Urinary bladder (tissue), 4 donors: Measurements from ENCODE around the gene BMP8B. TPM values are rescaled to one million over a fixed set of nuclear protein-coding genes. Genes with fewer than 3 reads are reported as not detected.
"Not testable (repeated sequence)": the region's sequence is repeated elsewhere in the genome, so short reads cannot be mapped to it uniquely, and the experiment has no call there.

Experiments
- DNase-seq: peaks from one replicate; pipeline ENCODE4 v3.0.0-alpha.2; 2015; ENCODE audit errors: extremely low spot score
- H3K27ac ChIP-seq: one replicate; pipeline ENCODE4 v1.5.1; 2013; ENCODE audit warnings: low read depth, mild to moderate bottlenecking, moderate library complexity
- H3K36me3 ChIP-seq: one replicate; pipeline ENCODE4 v1.6.1; 2013; ENCODE audit warnings: mild to moderate bottlenecking, moderate library complexity; ENCODE audit not compliant: insufficient read depth
- H3K4me1 ChIP-seq: one replicate; pipeline ENCODE4 v1.6.1; 2013; ENCODE audit warnings: mild to moderate bottlenecking, moderate library complexity; ENCODE audit not compliant: insufficient read depth
- H3K4me3 ChIP-seq: one replicate; pipeline ENCODE4 v1.5.1; 2013; ENCODE audit warnings: low read depth, low read length
- WGBS: extraction: QIAGEN DNeasy Blood & Tissue Kit; methylation state at CpG from one replicate; pipeline ENCODE4 v1.1.7; 2013; 5-methylcytosine and 5-hydroxymethylcytosine counted together
- polyA plus RNA-seq: library from polyadenylated mRNA; stranded (reverse); fragments of 200-250 nt; gene quantifications from one replicate; pipeline ENCODE4 v1.2.3, GENCODE V29; 2013
- total RNA-seq: library from RNA; depleted of rRNA; stranded (reverse); fragments of >200 nt; gene quantifications from one replicate; pipeline ENCODE4 v1.2.3, GENCODE V29; 2014
- donor health status: healthy with polysubstance abuse.
- donor health status: healthy.

BMP8B gene
- total and polyA plus RNA-seq, 2 donors: 1.5 to 1.6 TPM

GRCh38 chr1:39778463-39779099, 10.1 kb downstream of the BMP8B start:
- not testable (repeated sequence) for DNase-seq, H3K36me3 ChIP-seq, H3K27ac ChIP-seq, H3K4me1 ChIP-seq, H3K4me3 ChIP-seq
- WGBS: 78% methylated on average over 11 of the region's 12 CpGs

GRCh38 chr1:39777896-39778295, 10.8 kb downstream of the BMP8B start:
- not testable (repeated sequence) for H3K4me1 ChIP-seq, H3K4me3 ChIP-seq, DNase-seq, H3K27ac ChIP-seq, H3K36me3 ChIP-seq
- 93% methylated on average over 16 of the region's 17 CpGs for WGBS

DNA sequence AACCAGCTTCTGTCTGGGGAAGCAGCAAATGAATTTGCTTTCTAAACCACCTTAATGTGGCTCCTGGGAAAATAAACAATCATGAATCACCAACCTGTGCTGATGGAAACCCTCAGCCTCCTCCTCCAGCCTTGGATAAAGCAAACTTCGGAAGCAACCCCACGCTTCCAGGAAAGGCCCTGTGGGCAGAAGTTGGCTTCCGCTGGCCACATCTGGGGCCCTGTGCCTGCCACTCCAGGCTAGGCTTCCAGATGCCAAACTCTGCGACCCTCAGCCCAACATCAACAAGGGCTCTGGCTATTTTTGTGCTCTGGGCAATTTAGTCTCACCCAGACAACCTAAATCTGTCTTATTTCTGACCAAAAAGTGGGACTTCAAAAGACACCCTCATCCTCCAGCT, 11.4 kb downstream of the BMP8B start:
- no peak for DNase-seq
- Histone ChIP-seq H3K36me3 (no peaks in the 10 kb centered on the region), H3K4me1 (no peaks in the 10 kb centered on the region), H3K4me3 (no peak overlapping the region), H3K27ac (no peak overlapping the region)
- 77% methylated on average over 4 of the region's 4 CpGs for WGBS

GRCh38 chr1:39776886-39777285, 11.8 kb downstream of the BMP8B start:
- H3K4me3 ChIP-seq: no peak overlapping the region
- H3K36me3 ChIP-seq: no peaks in the 10 kb centered on the region
- H3K27ac ChIP-seq: no peak overlapping the region
- no peaks in the 10 kb centered on the region for H3K4me1 ChIP-seq
- no peak for DNase-seq
- WGBS: 70% methylated on average over 4 of the region's 4 CpGs

DNA sequence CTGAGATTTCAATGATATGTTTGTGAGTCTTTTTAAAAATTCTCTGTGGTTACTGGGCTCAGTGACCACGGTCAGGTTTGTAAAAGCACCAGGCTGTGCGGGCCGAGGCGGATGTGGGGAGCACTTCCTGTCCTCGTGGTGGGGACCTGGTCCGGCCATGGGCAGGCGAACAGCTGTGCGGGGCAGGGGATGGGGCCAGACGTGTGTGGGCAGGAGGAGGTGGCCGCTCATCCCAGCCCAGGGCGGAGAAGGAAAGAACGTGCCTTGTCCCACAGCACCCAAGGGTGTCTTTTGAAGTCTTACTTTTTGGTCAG, 12.3 kb downstream of the BMP8B start:
- no peak for DNase-seq
- 60% methylated on average over 12 of the region's 12 CpGs for WGBS
- Histone ChIP-seq H3K27ac (no peak overlapping the region), H3K4me1 (no peaks in the 10 kb centered on the region), H3K36me3 (no peaks in the 10 kb centered on the region), H3K4me3 (no peak overlapping the region)

- not testable (repeated sequence) for H3K4me3 ChIP-seq, H3K27ac ChIP-seq, DNase-seq, H3K36me3 ChIP-seq, H3K4me1 ChIP-seq
- 82% methylated on average over 16 of the region's 20 CpGs for WGBS
Observed at GRCh38 chr1:39775676-39776399, 12.8 kb downstream of the BMP8B start.

DNA sequence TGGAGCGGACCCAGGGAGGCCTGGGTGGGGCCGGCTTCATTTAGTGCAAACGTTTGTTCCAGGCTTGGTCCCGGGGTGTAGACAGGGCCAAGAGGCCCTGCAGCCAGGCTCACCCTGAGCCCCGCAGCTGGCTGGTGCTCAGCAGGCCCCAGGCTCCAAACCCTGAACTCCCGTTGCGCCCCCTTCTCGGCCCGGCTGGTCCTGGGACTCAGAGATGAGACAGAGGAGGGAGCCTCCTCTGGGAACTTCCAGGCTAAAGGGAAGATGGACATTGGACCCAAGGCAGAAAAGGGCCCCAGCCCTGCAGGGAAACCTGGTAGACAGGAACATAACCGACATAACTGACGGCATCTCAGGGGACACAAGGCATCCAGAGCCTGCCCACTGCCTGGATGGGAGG, 13.5 kb downstream of the BMP8B start:
- H3K27ac ChIP-seq, DNase-seq, H3K4me3 ChIP-seq, H3K36me3 ChIP-seq, H3K4me1 ChIP-seq: not testable (repeated sequence)
- WGBS: 75% methylated on average over 11 of the region's 11 CpGs

DNA sequence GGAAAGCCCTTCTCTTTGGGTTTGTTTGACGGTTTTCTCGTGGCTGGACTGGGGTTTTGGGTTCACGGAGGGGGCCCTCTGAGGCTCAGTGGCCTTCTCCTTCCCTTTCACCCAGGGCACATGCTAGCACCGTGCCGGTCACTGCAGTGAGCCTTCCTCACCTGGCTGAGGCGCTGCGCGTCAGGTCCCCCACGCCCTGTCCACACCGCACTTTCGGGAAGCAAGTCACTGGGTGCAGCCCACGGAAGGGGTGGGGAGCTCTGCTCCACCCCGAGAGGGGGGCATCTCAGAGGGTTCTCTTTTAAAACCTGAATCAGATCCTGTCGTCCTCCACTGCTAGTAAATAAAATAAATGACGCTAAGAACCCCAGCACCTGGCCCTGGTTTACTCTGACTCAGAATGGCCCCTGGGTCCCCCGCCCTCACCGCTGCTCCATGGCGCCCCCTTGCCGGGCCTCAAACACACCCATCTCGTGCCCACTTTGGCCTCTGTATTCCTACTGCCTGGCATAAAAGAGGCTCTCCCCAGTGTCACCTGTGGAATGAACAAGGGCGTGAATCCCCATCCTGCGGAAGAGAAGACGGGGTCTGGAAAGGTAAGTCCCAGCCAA, 15.2 kb downstream of the BMP8B start:
- WGBS: no CpG with 5 or more reads among the region's 23 CpGs
- H3K4me3 ChIP-seq: not testable (repeated sequence)

GRCh38 chr1:39771022-39771532, 17.6 kb downstream of the BMP8B start, which contains the start of gene OXCT2:
OXCT2 (minus strand) TSS chr1:39771348; CDS start chr1:39771255, 93 bp downstream.
- not testable (repeated sequence) for H3K4me3 ChIP-seq
- WGBS: 2% methylated on average over 47 of the region's 57 CpGs

More for the DNA sequence above, 15.2 kb downstream of the BMP8B start:
- H3K4me1 ChIP-seq, H3K36me3 ChIP-seq, H3K27ac ChIP-seq, DNase-seq: not testable (repeated sequence)

DNA sequence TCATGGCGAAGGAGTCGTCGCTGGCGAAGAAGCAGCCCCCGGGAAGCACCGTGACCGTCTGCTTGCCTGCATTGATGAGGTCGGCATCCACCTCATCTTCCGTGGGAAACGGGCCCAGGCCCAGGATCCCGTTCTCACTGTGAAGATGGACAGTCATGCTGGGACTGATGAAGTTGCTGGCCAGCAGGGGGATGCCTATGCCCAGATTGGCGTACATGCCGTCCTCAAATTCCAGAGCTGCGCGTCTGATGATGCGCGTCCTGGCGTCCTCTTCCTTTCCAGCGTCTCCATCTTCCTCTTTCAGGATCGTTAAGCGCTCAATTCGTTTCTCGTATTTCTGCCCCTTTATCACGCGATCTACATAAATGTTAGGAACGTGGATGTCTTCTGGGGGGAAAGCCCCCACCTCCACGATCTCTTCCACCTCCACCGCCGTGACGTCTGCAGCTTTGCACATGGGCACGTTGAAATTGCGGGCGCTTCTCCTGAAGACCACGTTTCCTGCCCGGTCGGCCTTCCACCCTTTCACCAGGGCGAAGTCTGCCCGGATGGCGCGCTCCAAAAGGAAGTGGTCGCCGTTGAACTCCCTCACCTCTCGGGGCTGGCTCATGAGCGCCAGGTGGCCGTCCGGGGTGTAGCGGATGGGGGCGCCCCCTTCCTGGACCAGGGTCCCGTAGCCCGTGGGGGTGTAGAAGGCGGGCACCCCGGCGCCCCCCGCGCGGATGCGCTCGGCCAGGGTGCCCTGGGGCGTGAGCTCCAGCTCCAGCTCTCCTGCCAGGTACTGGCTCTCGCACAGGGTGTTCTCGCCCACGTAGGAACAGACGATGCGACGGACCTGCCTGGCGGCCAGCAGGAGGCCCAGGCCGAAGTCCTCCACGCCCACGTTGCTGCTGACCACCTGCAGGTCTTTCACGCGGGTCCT, 18.3 kb downstream of the BMP8B start:
- 24% methylated on average over 23 of the region's 71 CpGs for WGBS
- DNase-seq, H3K4me3 ChIP-seq, H3K36me3 ChIP-seq, H3K27ac ChIP-seq, H3K4me1 ChIP-seq: not testable (repeated sequence)

More at GRCh38 chr1:39771022-39771532, 17.6 kb downstream of the BMP8B start, which contains the start of gene OXCT2:
- H3K36me3 ChIP-seq, H3K4me1 ChIP-seq, DNase-seq, H3K27ac ChIP-seq: not testable (repeated sequence)

DNA sequence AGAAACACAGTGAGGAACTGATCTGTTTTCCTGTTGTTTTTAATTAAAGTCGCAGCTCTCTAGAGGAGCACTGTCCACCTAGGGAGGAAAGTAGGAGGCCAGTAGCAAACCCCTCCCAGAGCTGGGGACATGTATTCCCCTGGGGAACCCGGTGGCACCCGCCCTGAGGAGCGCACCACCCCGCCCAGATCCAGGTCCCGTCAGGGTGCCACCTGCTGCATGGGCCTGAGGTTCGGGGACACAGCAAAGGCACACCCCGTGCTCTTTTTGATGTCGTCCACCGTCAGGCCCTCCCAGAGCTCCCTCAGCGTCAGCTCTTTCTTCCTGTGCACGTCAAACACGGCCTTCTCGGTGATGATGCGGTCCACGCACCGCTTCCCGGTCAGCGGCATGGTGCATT, 19.2 kb downstream of the BMP8B start:
- H3K36me3 ChIP-seq, H3K4me1 ChIP-seq, H3K27ac ChIP-seq, DNase-seq, H3K4me3 ChIP-seq: not testable (repeated sequence)
- WGBS: 85% methylated on average over 17 of the region's 19 CpGs

DNA sequence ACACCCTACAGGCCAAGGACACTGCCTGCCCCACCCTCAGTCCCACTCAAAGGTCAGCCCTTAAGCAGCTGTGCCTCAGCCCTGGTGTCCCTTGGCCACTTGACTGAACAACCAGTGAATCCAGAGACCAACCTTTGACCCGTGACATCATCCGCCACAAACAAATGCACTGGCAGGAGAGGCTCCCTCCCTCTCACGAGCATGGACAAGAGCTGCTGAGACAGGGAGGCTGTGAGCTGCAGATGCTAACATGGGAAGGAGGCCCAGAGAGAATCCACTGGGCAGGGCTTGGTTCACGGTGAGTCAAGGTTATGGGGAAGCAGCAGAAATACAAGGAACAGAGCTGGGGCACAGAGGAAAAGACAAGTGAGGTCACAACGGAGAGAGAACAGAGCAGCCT, 22.2 kb downstream of the BMP8B start:
- H3K4me1 ChIP-seq, DNase-seq, H3K4me3 ChIP-seq, H3K27ac ChIP-seq, H3K36me3 ChIP-seq: not testable (repeated sequence)
- 69% methylated on average over 2 of the region's 5 CpGs for WGBS

DNA sequence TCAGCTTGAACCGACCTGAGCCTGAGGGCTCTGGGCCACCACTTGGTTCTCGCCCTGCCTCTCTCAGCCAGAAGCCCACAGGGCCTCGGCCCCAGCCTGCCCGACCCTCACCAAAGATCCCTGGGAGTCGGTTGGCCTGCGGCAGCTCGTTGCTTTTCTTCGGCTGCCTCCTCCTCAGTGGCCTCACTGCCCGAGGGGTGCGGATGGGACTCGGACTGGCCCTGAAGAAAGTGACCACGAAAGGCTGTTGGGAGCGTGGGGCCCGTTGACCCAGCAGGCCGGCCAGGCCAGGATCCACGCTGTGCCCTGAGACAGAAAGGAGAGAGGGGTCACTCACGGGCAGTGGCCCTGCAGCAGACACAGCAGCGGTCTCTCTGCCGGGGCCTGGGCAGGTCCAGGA, 24.2 kb downstream of the BMP8B start:
- H3K4me1 ChIP-seq, H3K4me3 ChIP-seq, H3K27ac ChIP-seq, H3K36me3 ChIP-seq, DNase-seq: not testable (repeated sequence)
- WGBS: 87% methylated on average over 12 of the region's 19 CpGs
